Cortex of kidney (tissue), 1 donor: ENCODE measurements around the gene CALHM2.
"Not testable (repeated sequence)": the region's sequence is repeated elsewhere in the genome, so short reads cannot be mapped to it uniquely, and the experiment has no call there.

ENCODE experiments used
- DNase-seq: peaks from one replicate; lab custom pipeline; 2025; lab: John Stamatoyannopoulos, UW

CALHM2 gene

GRCh38 chr10:103450201-103450695 lies 1.9 kb downstream of the CALHM2 start:
- no peak for DNase-seq

- no peak for DNase-seq
Measured at GRCh38 chr10:103449208-103450144, 2.7 kb downstream of the CALHM2 start.

- DNase-seq: no peak
Measured at GRCh38 chr10:103448746-103449145, 3.4 kb downstream of the CALHM2 start.

DNA sequence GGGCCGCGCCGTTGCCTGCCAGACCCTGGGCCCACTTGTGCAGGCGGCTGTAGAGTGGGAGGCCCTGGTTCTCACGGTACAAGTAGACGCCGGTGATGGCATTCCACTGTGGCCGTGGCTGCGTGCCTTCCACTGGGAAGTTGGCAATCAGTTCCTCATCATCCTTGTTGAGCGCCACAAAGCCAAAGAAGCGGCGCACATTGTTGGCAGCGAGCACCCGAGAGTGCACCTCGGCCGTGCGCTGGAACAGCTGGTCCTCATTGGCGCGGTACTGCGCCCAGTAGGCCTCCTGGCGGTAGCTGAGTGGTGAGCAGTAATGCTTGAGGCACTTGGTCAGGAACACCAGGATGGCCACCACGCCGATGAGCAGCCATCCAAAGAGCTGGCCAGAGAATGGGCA lies 5.0 kb downstream of the CALHM2 start:
- no peak for DNase-seq

DNA sequence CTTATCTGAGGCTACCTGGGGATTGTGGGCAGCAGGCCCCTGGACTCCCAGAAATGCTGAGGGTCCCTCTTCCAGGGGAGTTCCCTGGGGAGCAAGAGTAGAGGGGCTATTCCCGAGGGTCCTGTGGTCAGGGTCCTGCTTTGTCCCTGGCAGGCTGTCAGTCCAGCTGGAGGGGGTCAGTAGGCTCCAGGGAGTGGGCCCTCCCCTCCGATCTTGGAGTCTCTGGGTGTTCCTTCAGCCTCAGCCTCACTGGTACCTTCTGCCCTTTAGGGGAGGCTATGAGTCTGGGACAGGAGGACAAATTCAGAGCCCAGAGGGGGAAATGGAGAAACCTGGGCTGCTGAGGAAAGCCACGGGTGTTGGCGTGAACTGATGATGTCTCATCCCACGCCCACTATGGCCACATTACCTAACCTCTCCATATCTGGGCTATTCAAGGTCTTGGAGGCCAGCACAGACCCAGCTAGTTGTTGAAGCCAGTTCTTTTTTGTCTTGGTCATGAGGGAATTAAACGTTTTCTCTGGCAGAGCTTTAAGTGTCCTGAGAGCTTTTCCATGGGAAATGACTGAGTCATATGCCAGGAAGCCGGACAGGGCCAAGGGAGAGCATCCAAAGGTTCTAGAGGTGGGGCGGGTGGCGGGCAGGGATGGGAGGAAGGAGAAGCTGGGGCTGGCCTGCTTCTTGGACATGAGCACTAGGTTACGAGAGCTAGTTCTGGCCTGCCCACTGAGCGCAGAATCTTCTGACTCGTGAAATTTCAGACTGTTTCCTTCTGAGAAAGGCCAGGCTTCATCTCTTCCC lies 6.2 kb downstream of the CALHM2 start:
- no peak for DNase-seq

DNA sequence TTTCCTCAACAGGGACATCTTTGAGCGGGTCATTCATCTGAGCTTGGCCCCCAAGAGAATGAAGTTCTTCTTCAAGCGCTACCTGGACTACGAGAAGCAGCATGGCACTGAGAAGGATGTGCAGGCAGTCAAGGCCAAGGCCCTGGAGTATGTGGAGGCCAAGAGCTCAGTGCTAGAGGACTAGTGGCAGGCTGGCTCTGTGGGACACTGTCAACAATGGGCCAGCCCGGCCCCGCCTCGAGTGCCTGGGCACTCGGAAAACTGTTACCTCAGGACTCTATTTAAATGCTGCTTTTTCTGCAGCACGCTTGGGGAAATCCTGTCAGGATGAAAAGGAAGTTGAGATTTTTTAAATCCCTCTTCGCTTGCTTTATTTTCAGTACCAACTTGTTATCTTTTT lies 6.8 kb downstream of the CALHM2 start:
- no peak for DNase-seq

DNA sequence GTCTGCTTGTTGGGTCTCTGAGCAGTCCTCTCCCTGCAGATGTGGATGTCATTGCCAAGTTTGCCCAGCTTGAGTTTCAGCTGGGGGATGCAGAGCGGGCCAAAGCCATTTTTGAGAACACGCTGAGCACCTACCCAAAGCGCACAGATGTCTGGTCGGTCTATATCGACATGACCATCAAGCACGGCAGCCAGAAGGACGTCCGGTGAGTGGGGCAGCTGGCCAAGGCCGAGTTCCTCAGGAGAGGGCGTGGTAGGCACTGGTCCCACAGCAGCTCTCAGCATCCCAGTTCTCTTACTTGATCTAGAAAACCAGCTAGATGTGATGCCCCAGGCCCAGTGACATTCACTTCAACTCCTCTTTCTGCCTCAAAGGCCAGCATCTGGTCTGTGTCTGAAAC lies 7.7 kb downstream of the CALHM2 start:
- no peak for DNase-seq

DNA sequence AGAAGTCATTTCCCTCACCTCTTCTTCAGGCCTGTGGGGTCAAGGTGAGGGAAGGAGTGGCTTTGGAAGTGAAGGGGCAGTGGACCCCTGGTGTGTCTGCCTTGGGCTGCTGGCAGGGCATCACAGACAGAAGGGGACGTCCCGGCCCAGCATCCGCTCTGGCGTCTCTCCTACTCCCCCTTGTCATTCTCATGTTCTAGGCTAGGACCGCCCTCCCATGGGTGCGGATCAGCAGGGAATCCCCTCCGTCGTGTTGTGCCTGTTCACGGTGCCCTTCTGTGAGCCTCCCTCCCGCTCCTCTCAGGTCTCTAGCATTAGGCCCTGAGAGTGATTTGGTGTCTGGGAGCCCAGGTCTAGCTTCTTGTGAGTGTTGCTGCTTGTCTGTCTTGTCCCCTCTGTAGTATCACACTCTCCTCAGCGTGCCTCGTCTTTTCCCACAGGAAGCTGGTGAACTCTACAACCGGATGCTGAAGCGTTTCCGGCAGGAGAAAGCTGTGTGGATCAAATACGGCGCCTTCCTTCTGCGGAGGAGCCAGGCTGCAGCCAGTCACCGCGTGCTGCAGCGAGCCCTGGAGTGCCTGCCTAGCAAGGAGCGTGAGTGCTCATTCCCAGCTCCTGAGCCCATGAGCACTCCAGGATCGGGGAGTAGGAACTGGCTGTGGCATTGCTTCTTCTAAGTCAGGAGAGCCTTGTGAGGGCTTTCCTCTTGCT lies 8.5 kb downstream of the CALHM2 start:
- DNase-seq: no peak

- no peak for DNase-seq
Measured at GRCh38 chr10:103442031-103442461, 10.1 kb downstream of the CALHM2 start.

GRCh38 chr10:103441611-103442010 lies 10.6 kb downstream of the CALHM2 start:
- no peak for DNase-seq

GRCh38 chr10:103441206-103441605 lies 11.0 kb downstream of the CALHM2 start:
- no peak for DNase-seq

DNA sequence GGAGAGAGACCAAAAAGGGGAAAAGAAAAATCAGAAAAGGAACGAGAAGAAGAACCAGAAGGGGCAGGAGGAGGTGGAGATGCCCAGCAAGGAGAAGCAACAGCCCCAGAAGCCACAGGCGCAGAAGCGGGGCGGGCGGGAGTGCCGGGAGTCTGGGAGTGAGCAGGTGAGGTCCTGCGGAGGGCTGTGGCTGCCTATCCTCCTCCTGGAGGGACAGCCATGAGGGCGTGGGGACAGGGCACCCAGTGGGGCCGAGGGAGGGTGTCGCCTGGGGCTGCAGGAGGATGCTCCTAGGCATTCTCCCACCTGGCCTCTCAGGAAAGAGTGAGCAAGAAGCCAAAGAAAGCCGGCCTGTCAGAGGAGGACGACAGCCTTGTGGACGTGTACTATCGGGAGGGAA lies 11.8 kb downstream of the CALHM2 start:
- no peak for DNase-seq

- DNase-seq: no peak
Measured at GRCh38 chr10:103439776-103440175, 12.4 kb downstream of the CALHM2 start.

DNA sequence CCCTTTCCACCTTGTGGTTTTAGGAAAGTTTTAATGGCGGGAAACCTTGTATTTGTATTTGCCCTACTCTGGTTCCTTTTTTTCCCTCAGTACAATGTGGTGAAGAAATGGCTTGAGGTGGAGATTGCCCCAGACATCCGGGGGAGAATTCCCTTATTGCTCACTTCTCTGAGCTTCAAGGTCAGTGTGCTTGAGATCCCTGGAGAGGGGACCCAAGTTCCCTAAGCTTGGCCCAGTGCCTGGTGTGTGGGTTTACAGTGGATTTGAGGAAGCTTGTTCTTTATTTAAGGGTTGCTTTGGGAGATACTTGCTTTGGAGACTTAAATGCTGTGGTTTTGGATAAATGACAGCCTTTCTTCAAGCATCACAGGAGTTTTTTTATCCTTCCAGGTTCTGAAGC lies 18.3 kb downstream of the CALHM2 start:
- DNase-seq: no peak

GRCh38 chr10:103431902-103432301 lies 20.3 kb downstream of the CALHM2 start:
- DNase-seq: no peak

- no peak for DNase-seq
Measured at GRCh38 chr10:103429647-103430046, 22.5 kb downstream of the CALHM2 start.

DNA sequence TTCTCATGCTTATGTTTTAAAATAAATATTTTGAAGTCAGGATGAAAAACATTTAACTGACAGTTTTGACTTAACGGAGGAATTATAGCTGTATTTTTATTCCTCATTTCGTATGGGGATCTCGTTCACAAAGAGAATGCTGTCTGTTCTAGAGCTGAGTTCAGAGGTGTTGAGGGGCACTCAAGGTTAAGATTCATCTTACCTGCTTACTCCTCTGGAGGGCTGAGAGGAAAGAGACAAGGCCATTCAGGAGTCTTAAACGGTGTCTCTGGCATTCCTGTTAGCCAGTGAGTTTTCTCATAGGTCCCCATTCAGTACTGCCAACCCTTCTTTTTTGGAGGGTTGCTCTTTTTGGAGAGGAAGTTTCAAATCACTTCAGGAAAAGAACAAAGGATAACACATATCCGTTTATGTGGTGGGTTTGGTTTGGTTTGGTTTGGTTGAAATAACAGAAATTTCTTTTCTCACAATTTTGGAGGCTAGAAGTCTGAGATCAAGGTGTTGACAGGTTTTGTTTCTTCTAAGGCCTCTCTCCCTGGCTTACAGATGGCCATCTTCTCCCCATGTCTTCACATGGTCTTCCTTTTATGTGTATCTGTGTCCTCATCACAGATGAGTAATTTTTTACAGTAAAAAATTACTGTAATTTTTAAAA lies 23.1 kb downstream of the CALHM2 start:
- DNase-seq: no peak

- DNase-seq: no peak
Measured at GRCh38 chr10:103427866-103428265, 24.3 kb downstream of the CALHM2 start.

- DNase-seq: no peak
Measured at GRCh38 chr10:103423748-103424147, 28.4 kb downstream of the CALHM2 start.

DNA sequence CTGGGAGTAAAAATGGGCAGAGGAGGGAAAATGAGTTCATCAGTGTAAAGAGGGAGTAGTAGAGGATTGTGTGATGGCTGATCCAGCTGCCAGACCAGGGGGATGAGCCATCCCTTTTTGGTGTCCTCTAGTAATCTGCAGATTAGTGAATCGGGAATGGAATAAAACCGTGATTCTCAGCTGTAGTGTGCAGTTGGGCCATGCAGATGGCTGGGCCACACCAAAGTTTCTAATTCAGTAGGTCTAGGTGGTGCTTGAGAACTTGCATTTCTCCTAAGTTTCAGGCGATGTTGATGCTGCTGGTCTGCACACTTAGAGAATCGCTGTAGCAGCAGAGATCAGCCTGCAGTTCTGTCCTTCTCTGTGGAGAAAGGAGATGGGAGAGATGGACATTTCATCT lies 33.1 kb downstream of the CALHM2 start:
- DNase-seq: no peak

GRCh38 chr10:103417601-103418000 lies 34.6 kb downstream of the CALHM2 start:
- no peak for DNase-seq

DNA sequence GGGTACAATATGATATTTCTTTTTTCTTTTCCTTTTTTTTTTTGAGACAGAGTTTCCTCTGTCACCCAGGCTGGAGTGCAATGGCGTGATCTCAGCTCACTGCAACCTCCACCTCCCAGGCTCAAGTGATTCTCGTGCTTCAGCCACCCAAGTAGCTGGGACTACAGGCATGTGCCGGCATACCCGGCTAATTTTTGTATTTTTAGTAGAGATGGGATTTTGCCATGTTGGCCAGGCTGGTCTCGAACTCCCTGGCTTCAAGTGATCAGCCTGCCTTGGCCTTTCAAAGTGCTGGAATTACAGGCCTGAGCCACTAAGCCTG lies 35.1 kb downstream of the CALHM2 start:
- not testable (repeated sequence) for DNase-seq
